SIG-M5 treated with dmso at 0.1 percent for 504 hours (cell line): ENCODE results near the gene WNT9A.

Experiments used
- DNase-seq: peaks from one replicate; lab custom pipeline; 2025; ENCODE audit not compliant: unreplicated experiment; lab: John Stamatoyannopoulos, UW

The WNT9A gene

GRCh38 chr1:227900571-227901051 lies 47.1 kb downstream of the WNT9A start:
- no peak for DNase-seq

GRCh38 chr1:227899820-227900449 lies 47.8 kb downstream of the WNT9A start:
- DNase-seq: no peak

- no peak for DNase-seq
Measured at GRCh38 chr1:227899141-227899819, 48.5 kb downstream of the WNT9A start.

GRCh38 chr1:227898502-227899140 lies 49.1 kb downstream of the WNT9A start:
- DNase-seq: no peak

GRCh38 chr1:227897704-227898438 lies 49.9 kb downstream of the WNT9A start:
- DNase-seq: no peak

- DNase-seq: no peak
Measured at GRCh38 chr1:227896710-227897655, 50.7 kb downstream of the WNT9A start.

GRCh38 chr1:227895828-227896685 lies 51.7 kb downstream of the WNT9A start:
- no peak for DNase-seq

GRCh38 chr1:227894831-227895451 lies 52.8 kb downstream of the WNT9A start:
- DNase-seq: no peak

GRCh38 chr1:227893949-227894721 lies 53.6 kb downstream of the WNT9A start:
- no peak for DNase-seq

GRCh38 chr1:227893300-227893948 lies 54.3 kb downstream of the WNT9A start:
- DNase-seq: no peak

GRCh38 chr1:227892489-227893299 lies 55.0 kb downstream of the WNT9A start:
- no peak for DNase-seq

GRCh38 chr1:227891955-227892488 lies 55.7 kb downstream of the WNT9A start:
- DNase-seq: no peak

- DNase-seq: no peak
Measured at GRCh38 chr1:227891223-227891954, 56.3 kb downstream of the WNT9A start.

- DNase-seq: no peak
Measured at GRCh38 chr1:227890451-227891222, 57.1 kb downstream of the WNT9A start.

GRCh38 chr1:227889863-227890405 lies 57.8 kb downstream of the WNT9A start:
- DNase-seq: no peak
